Colonic mucosa (tissue), 4 donors: ENCODE measurements around the gene TBRG1. TPM values are rescaled to one million over a fixed set of nuclear protein-coding genes. Genes with fewer than 3 reads are reported as not detected.
"Not testable (repeated sequence)": the region's sequence is repeated elsewhere in the genome, so short reads cannot be mapped to it uniquely, and the experiment has no call there.

ENCODE experiments used
- DNase-seq: peaks from one replicate; pipeline ENCODE4 v3.0.0-alpha.2; 2020
- H3K27ac ChIP-seq: fragments of 200-600 bp; one replicate; pipeline ENCODE4 v1.8.0; 2021
- H3K27me3 ChIP-seq: fragments of 200-600 bp; one replicate; pipeline ENCODE4 v1.8.0; 2021
- H3K36me3 ChIP-seq: fragments of 200-600 bp; one replicate; pipeline ENCODE4 v1.8.0; 2021
- H3K4me1 ChIP-seq: fragments of 200-600 bp; one replicate; pipeline ENCODE4 v1.8.0; 2021; ENCODE audit warnings: mild to moderate bottlenecking
- H3K4me3 ChIP-seq: fragments of 200-600 bp; one replicate; pipeline ENCODE4 v1.8.0; 2021
- H3K9ac ChIP-seq, 2 donors: one replicate each; pipeline ENCODE4 v1.7.0; 2013; ENCODE audit warnings: control low read depth in 2 of 2, low read depth in 2 of 2, low read length in 2 of 2
- H3K9me3 ChIP-seq: fragments of 200-600 bp; one replicate; pipeline ENCODE4 v1.8.0; 2021
- CTCF ChIP-seq: fragments of 200-600 bp; IDR thresholded peaks from one replicate; pipeline ENCODE4 v1.8.0; 2022; ENCODE audit warnings: antibody characterized with exemption, mild to moderate bottlenecking
- intact Hi-C: fragments of 100-400 bp; cut with DNase I; formaldehyde crosslinking; loops from one replicate; pipeline ENCODE4 v1.14.1; 2022
- total RNA-seq, 2 donors: library from RNA; stranded (reverse); fragmentation: NEBNext Ultra II Directional in 1 of 2; extraction: Animal tissue kit (Norgen Biotek cat#: 25700) in 1 of 2; gene quantifications; one replicate each; pipeline ENCODE4 v1.2.1, GENCODE V29; 2021
- donor health status: healthy.
- donor health status: DM: no; HTN: no; CAD: no.
- donor health status: DM: no; HTN: no; CAD: no.

TBRG1 gene
- total RNA-seq, 2 donors from 2014 or later, result 25.7 to 29.1 TPM

- intact Hi-C loops, result loop anchor here (5.0 to 10.0 kb wide), 2 partner anchors 175 to 518 kb away; no protein-coding TSS in a partner anchor
- Histone ChIP-seq H3K27ac (no peak overlapping the region), H3K36me3 (no peaks in the 10 kb centered on the region), H3K4me1 (no peaks in the 10 kb centered on the region), H3K9me3 (no peaks in the 10 kb centered on the region), H3K27me3 (no peaks in the 10 kb centered on the region), H3K4me3 (no peak overlapping the region), H3K9ac (no peak overlapping the region)
- no peak for TF ChIP-seq CTCF
- no peak for DNase-seq
Observed at GRCh38 chr11:124592627-124593026, 30.0 kb upstream of the TBRG1 start.

GRCh38 chr11:124595302-124595701 lies 27.4 kb upstream of the TBRG1 start:
- Histone ChIP-seq H3K9me3 (no peaks in the 10 kb centered on the region), H3K9ac (no peak overlapping the region), H3K4me3 (no peak overlapping the region), H3K36me3 (no peaks in the 10 kb centered on the region), H3K27ac (no peak overlapping the region), H3K4me1 (no peaks in the 10 kb centered on the region), H3K27me3 (no peaks in the 10 kb centered on the region)
- intact Hi-C loops, result loop anchor here (10.0 kb wide), 1 partner anchor 521 kb away; no protein-coding TSS in a partner anchor
- no peak for TF ChIP-seq CTCF
- DNase-seq, result no peak

- no peak for DNase-seq
- intact Hi-C loops, result loop anchor here (10.0 kb wide), 1 partner anchor 523 kb away; no protein-coding TSS in a partner anchor
- Histone ChIP-seq H3K9ac (no peak overlapping the region), H3K36me3 (no peaks in the 10 kb centered on the region), H3K27me3 (no peaks in the 10 kb centered on the region), H3K4me1 (no peaks in the 10 kb centered on the region), H3K4me3 (no peak overlapping the region), H3K27ac (no peak overlapping the region), H3K9me3 (no peaks in the 10 kb centered on the region)
- TF ChIP-seq CTCF, result no peak
Observed at GRCh38 chr11:124597626-124598025, 25.0 kb upstream of the TBRG1 start.

GRCh38 chr11:124600621-124601320 lies 21.9 kb upstream of the TBRG1 start:
- intact Hi-C loops, result no loop called here
- Histone ChIP-seq H3K27ac (no peak overlapping the region), H3K27me3 (no peaks in the 10 kb centered on the region), H3K9ac (no peak overlapping the region), H3K36me3 (no peaks in the 10 kb centered on the region), H3K4me3 (no peak overlapping the region), H3K9me3 (no peaks in the 10 kb centered on the region), H3K4me1 (no peaks in the 10 kb centered on the region)
- no peak for TF ChIP-seq CTCF
- DNase-seq, result no peak

- no peak for DNase-seq
- Histone ChIP-seq H3K4me1 (no peaks in the 10 kb centered on the region), H3K4me3 (no peak overlapping the region), H3K9me3 (no peaks in the 10 kb centered on the region), H3K36me3 (no peaks in the 10 kb centered on the region), H3K27me3 (no peaks in the 10 kb centered on the region), H3K27ac (no peak overlapping the region), H3K9ac (no peak overlapping the region)
- no peak for TF ChIP-seq CTCF
- intact Hi-C loops, result no loop called here
Observed at GRCh38 chr11:124602193-124602592, 20.5 kb upstream of the TBRG1 start.

GRCh38 chr11:124602723-124603122 lies 19.9 kb upstream of the TBRG1 start:
- H3K27me3 ChIP-seq, H3K4me3 ChIP-seq, H3K27ac ChIP-seq, H3K4me1 ChIP-seq, H3K9me3 ChIP-seq, H3K9ac ChIP-seq, H3K36me3 ChIP-seq, intact Hi-C loops, DNase-seq: not testable (repeated sequence)
